BJ (cell line): ENCODE data around the gene PARD6G. TPM values are rescaled to one million over a fixed set of nuclear protein-coding genes. Genes with fewer than 3 reads are reported as not detected.

Source experiments
- CTCF ChIA-PET: fragments of 350-600 bp; formaldehyde crosslinking; extraction: SDS; loops from one replicate; lab custom pipeline; 2021; ENCODE audit warnings: antibody characterized with exemption, inconsistent platforms; lab: Yijun Ruan, JAX
- POLR2A ChIA-PET: fragments of 300-600 bp; sonication (Branson Sonifier 250); formaldehyde crosslinking; extraction: SDS; loops from one replicate; lab custom pipeline; 2021; ENCODE audit warnings: antibody characterized with exemption; lab: Charles Lee
- DNase-seq: peaks from one replicate; pipeline ENCODE4 v3.0.0-alpha.2; 2011; ENCODE audit warnings: low read depth
- H3K27me3 ChIP-seq: 2 replicates; pipeline ENCODE4 v1.6.0; 2011; ENCODE audit warnings: low read length; ENCODE audit not compliant: control insufficient read depth, insufficient read depth
- H3K36me3 ChIP-seq: 2 replicates; pipeline ENCODE4 v1.5.1; 2011; ENCODE audit warnings: low read length; ENCODE audit not compliant: control insufficient read depth, insufficient read depth
- H3K4me3 ChIP-seq: 2 replicates; pipeline ENCODE4 v1.5.1; 2011; ENCODE audit warnings: low read depth, mild to moderate bottlenecking, control low read depth, low read length
- CTCF ChIP-seq: IDR thresholded peaks from 2 replicates; pipeline ENCODE4 v1.5.1; 2011; ENCODE audit warnings: low read depth, mild to moderate bottlenecking, control low read depth, inconsistent platforms, low read length, moderate library complexity; ENCODE audit not compliant: insufficient read depth
- polyA plus RNA-seq: library from polyadenylated mRNA; depleted of rRNA; stranded (reverse); fragments of >200 nt; gene quantifications from 2 replicates; pipeline ENCODE4 v1.2.3, GENCODE V29; 2011

Gene PARD6G
- polyA plus RNA-seq, 1 experiment = 0.96 TPM

- TF ChIP-seq CTCF = peak; percentile 38
- ChIA-PET CTCF (interaction anchor here (0.7 to 1.8 kb wide), 7 partner anchors 10 to 60 kb away, joined by 3 to 7 read pairs (median 4); no protein-coding TSS in a partner anchor), POLR2A (no interaction called here)
- H3K36me3 ChIP-seq = no peaks in the 10 kb centered on the region
- DNase-seq = no peak
- H3K4me3 ChIP-seq = no peak overlapping the region
- H3K27me3 ChIP-seq = no peaks in the 10 kb centered on the region
Measured at GRCh38 chr18:80200171-80200931, 47.0 kb downstream of the PARD6G start.

DNA sequence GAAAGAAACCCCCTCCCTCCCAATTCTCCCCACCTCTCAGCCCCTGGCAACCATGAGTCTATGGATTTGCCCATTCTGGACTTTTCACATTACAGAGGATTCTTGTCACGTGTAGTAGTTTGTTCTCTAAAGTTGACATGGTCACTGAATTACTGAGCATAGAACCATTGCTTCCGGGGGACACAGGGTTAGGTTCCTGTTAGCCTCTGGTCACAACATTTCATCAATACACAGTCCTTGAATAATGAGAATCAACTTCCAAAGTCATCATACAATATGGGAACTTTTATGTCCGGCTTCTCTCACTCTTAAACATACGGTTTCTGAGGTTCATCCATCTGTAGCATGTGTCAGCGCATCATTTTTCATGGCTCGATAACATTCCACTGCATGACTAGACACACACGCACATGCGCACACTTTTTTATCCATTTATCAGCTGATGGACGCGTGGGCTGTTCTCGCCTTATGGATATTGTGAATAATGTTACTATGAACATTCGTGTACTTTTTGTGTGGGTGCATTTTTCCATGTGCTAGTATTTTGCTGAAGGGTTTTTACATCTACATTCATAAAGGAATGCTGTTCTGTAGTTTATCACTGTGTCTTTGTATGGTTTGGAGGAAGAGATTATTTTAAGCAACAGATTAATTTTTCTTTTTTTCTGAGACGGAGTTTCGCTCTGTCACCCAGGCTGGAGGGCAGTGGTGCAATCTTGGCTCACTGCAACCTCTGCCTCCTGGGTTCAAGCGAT lies 48.1 kb downstream of the PARD6G start:
- no peaks in the 10 kb centered on the region for H3K36me3 ChIP-seq
- no peak for DNase-seq
- ChIA-PET CTCF (interaction anchor here (1.6 to 3.0 kb wide), 2 partner anchors 10 to 57 kb away, joined by 7 to 8 read pairs; no protein-coding TSS in a partner anchor), POLR2A (no interaction called here)
- no peak overlapping the region for H3K4me3 ChIP-seq
- no peak for TF ChIP-seq CTCF
- H3K27me3 ChIP-seq = no peaks in the 10 kb centered on the region

GRCh38 chr18:80198391-80198790 lies 48.9 kb downstream of the PARD6G start:
- POLR2A ChIA-PET = no interaction called here
- Histone ChIP-seq H3K36me3 (no peaks in the 10 kb centered on the region), H3K4me3 (no peak overlapping the region), H3K27me3 (no peaks in the 10 kb centered on the region)
- DNase-seq = no peak
- TF ChIP-seq CTCF = no peak
- CTCF ChIA-PET = interaction anchor here (1.0 to 3.0 kb wide), 2 partner anchors 8 to 11 kb away, joined by 3 to 8 read pairs; no protein-coding TSS in a partner anchor

DNA sequence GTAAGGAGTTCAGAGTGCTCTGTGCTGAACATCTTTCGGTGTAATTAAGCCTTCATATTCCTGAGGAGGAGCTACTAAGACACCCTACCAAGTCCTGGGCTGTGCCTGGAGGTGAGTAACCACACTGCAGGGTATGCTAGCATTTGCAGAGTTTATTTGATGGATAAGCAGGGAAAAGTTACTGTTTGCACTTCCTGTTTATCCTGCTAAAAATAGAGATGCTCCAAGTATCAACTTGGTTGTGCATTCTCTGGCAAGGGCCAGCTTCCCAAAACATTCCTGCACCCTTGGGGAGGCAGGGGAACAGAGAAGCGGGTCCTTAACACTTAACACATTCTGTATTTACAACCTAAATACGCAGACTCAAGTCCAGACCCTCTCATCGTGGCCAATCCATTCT lies 49.8 kb downstream of the PARD6G start:
- no peak for TF ChIP-seq CTCF
- H3K4me3 ChIP-seq = no peak overlapping the region
- ChIA-PET CTCF (interaction anchor here (0.8 to 3.0 kb wide), 3 partner anchors 9 to 27 kb away, joined by 3 to 8 read pairs (median 4); no protein-coding TSS in a partner anchor), POLR2A (no interaction called here)
- H3K36me3 ChIP-seq = no peaks in the 10 kb centered on the region
- no peak for DNase-seq
- no peaks in the 10 kb centered on the region for H3K27me3 ChIP-seq
